GM23338 (cell line): ENCODE data around the gene SYNGR3. TPM values are rescaled to one million over a fixed set of nuclear protein-coding genes. Genes with fewer than 3 reads are reported as not detected.

Experiments
- polyA plus RNA-seq: library from polyadenylated mRNA; unstranded; fragments of >200 nt; fragmentation: Nextera tagmentation; extraction: Ambion mirVana; gene quantifications from 2 replicates; pipeline ENCODE4 v1.2.1, GENCODE V29; 2016
- small RNA-seq: library from RNA; depleted of rRNA; stranded (forward); fragments of <200 nt; gene quantifications from one replicate; pipeline ENCODE3, GENCODE V24; 2014; ENCODE audit warnings: low replicate concordance
- total RNA-seq: library from RNA; depleted of rRNA; stranded (reverse); fragments of >200 nt; shearing (Covaris generic); gene quantifications from 2 replicates; pipeline ENCODE4 v1.2.3, GENCODE V29; 2014; rRNA removed

Gene SYNGR3
- total and polyA plus RNA-seq, 2 experiments from 2014 or later = 45.4 to 77.7 TPM

Small RNAs within 50 kb of the gene (small RNA-seq; reads per million reads assigned to genes)
- gene AC005363.2 (not detected), gene RN7SL219P (not detected), gene SNORA10 (not detected), gene SNORA64 (not detected)

Other genes starting within 250 kb of the SYNGR3 start
Only the 30 nearest of the 32 such genes appear.
- gene NME3, start 218.4 kb upstream of the SYNGR3 start, total RNA-seq = 73.7 and 95.3 TPM in 2 replicates
- gene NME3, start 218.4 kb upstream of the SYNGR3 start, polyA plus RNA-seq = 130 and 153 TPM in 2 replicates
- 15.0 and 17.3 TPM in 2 replicates for gene EME2, start 217.2 kb upstream of the SYNGR3 start, total RNA-seq
- 4.1 TPM in 2 replicates for gene EME2, start 217.2 kb upstream of the SYNGR3 start, polyA plus RNA-seq
- gene MRPS34, start 216.8 kb upstream of the SYNGR3 start, total RNA-seq = 223 and 248 TPM in 2 replicates
- 370 and 391 TPM in 2 replicates for gene MRPS34, start 216.8 kb upstream of the SYNGR3 start, polyA plus RNA-seq
- 34.7 and 42.8 TPM in 2 replicates for gene SPSB3, start 207.4 kb upstream of the SYNGR3 start, total RNA-seq
- 27.1 and 33.9 TPM in 2 replicates for gene SPSB3, start 207.4 kb upstream of the SYNGR3 start, polyA plus RNA-seq
- gene NUBP2, start 207.0 kb upstream of the SYNGR3 start, total RNA-seq = 143 and 175 TPM in 2 replicates
- 79.0 and 79.4 TPM in 2 replicates for gene NUBP2, start 207.0 kb upstream of the SYNGR3 start, polyA plus RNA-seq
- gene IGFALS, start 196.3 kb upstream of the SYNGR3 start, total RNA-seq = not detected in 2 replicates
- 0.16 TPM in 1 of 2 replicates, not detected in the other for gene IGFALS, start 196.3 kb upstream of the SYNGR3 start, polyA plus RNA-seq
- 24.7 and 30.6 TPM in 2 replicates for gene HAGH, start 163.1 kb upstream of the SYNGR3 start, total RNA-seq
- 28.5 and 28.9 TPM in 2 replicates for gene HAGH, start 163.1 kb upstream of the SYNGR3 start, polyA plus RNA-seq
- 17.3 and 21.0 TPM in 2 replicates for gene FAHD1, start 162.8 kb upstream of the SYNGR3 start, total RNA-seq
- 23.9 and 24.2 TPM in 2 replicates for gene FAHD1, start 162.8 kb upstream of the SYNGR3 start, polyA plus RNA-seq
- 6.3 and 7.3 TPM in 2 replicates for gene MEIOB, start 117.8 kb upstream of the SYNGR3 start, total RNA-seq
- 7.7 and 8.7 TPM in 2 replicates for gene MEIOB, start 117.8 kb upstream of the SYNGR3 start, polyA plus RNA-seq
- gene HS3ST6, start 71.6 kb upstream of the SYNGR3 start, total RNA-seq = not detected in 2 replicates
- 0.17 and 0.21 TPM in 2 replicates for gene HS3ST6, start 71.6 kb upstream of the SYNGR3 start, polyA plus RNA-seq
- 23.9 and 31.3 TPM in 2 replicates for gene MSRB1, start 46.8 kb upstream of the SYNGR3 start, total RNA-seq
- gene MSRB1, start 46.8 kb upstream of the SYNGR3 start, polyA plus RNA-seq = 29.6 and 30.4 TPM in 2 replicates
- 0.31 and 0.59 TPM in 2 replicates for gene RPL3L, start 35.3 kb upstream of the SYNGR3 start, total RNA-seq
- gene RPL3L, start 35.3 kb upstream of the SYNGR3 start, polyA plus RNA-seq = 0.68 and 1.1 TPM in 2 replicates
- 244 and 280 TPM in 2 replicates for gene NDUFB10, start 30.4 kb upstream of the SYNGR3 start, total RNA-seq
- gene NDUFB10, start 30.4 kb upstream of the SYNGR3 start, polyA plus RNA-seq = 495 and 527 TPM in 2 replicates
- gene RPS2, start 25.1 kb upstream of the SYNGR3 start, total RNA-seq = 3,232 and 3,786 TPM in 2 replicates
- 3,992 and 4,335 TPM in 2 replicates for gene RPS2, start 25.1 kb upstream of the SYNGR3 start, polyA plus RNA-seq
- gene RNF151, start 23.1 kb upstream of the SYNGR3 start, total RNA-seq = not detected in 2 replicates
- gene RNF151, start 23.1 kb upstream of the SYNGR3 start, polyA plus RNA-seq = not detected in 2 replicates
- gene TBL3, start 17.9 kb upstream of the SYNGR3 start, total RNA-seq = 122 and 157 TPM in 2 replicates
- 67.0 and 68.8 TPM in 2 replicates for gene TBL3, start 17.9 kb upstream of the SYNGR3 start, polyA plus RNA-seq
- 1.2 and 2.0 TPM in 2 replicates for gene NOXO1, start 8.5 kb upstream of the SYNGR3 start, total RNA-seq
- gene NOXO1, start 8.5 kb upstream of the SYNGR3 start, polyA plus RNA-seq = 2.0 and 2.6 TPM in 2 replicates
- gene GFER, start 5.8 kb upstream of the SYNGR3 start, total RNA-seq = 40.1 and 53.2 TPM in 2 replicates
- gene GFER, start 5.8 kb upstream of the SYNGR3 start, polyA plus RNA-seq = 64.5 and 68.5 TPM in 2 replicates
- gene ZNF598, start 19.9 kb downstream of the SYNGR3 start, total RNA-seq = 31.7 and 48.6 TPM in 2 replicates
- gene ZNF598, start 19.9 kb downstream of the SYNGR3 start, polyA plus RNA-seq = 8.5 and 10.2 TPM in 2 replicates
- 1.9 and 4.5 TPM in 2 replicates for gene NPW, start 29.8 kb downstream of the SYNGR3 start, total RNA-seq
- 37.0 and 37.6 TPM in 2 replicates for gene NPW, start 29.8 kb downstream of the SYNGR3 start, polyA plus RNA-seq
- 15.4 and 16.5 TPM in 2 replicates for gene NHERF2, start 36.9 kb downstream of the SYNGR3 start, total RNA-seq
- 12.0 and 21.0 TPM in 2 replicates for gene NHERF2, start 36.9 kb downstream of the SYNGR3 start, polyA plus RNA-seq
- 84.6 and 97.1 TPM in 2 replicates for gene NTHL1, start 57.9 kb downstream of the SYNGR3 start, total RNA-seq
- 87.9 and 94.9 TPM in 2 replicates for gene NTHL1, start 57.9 kb downstream of the SYNGR3 start, polyA plus RNA-seq
- gene TSC2, start 58.0 kb downstream of the SYNGR3 start, total RNA-seq = 81.4 and 93.0 TPM in 2 replicates
- 36.3 and 40.5 TPM in 2 replicates for gene TSC2, start 58.0 kb downstream of the SYNGR3 start, polyA plus RNA-seq
- gene PKD1, start 145.9 kb downstream of the SYNGR3 start, total RNA-seq = 75.5 and 107 TPM in 2 replicates
- 18.5 and 21.1 TPM in 2 replicates for gene PKD1, start 145.9 kb downstream of the SYNGR3 start, polyA plus RNA-seq
- gene RAB26, start 158.7 kb downstream of the SYNGR3 start, total RNA-seq = 3.7 and 4.1 TPM in 2 replicates
- 8.7 and 11.6 TPM in 2 replicates for gene RAB26, start 158.7 kb downstream of the SYNGR3 start, polyA plus RNA-seq
- gene TRAF7, start 165.8 kb downstream of the SYNGR3 start, total RNA-seq = 133 and 143 TPM in 2 replicates
- 36.4 and 41.4 TPM in 2 replicates for gene TRAF7, start 165.8 kb downstream of the SYNGR3 start, polyA plus RNA-seq
- 2.4 and 6.2 TPM in 2 replicates for gene CASKIN1, start 206.6 kb downstream of the SYNGR3 start, total RNA-seq
- gene CASKIN1, start 206.6 kb downstream of the SYNGR3 start, polyA plus RNA-seq = 1.0 TPM in 2 replicates
- 98.1 and 138 TPM in 2 replicates for gene MLST8, start 215.5 kb downstream of the SYNGR3 start, total RNA-seq
- 55.3 and 58.8 TPM in 2 replicates for gene MLST8, start 215.5 kb downstream of the SYNGR3 start, polyA plus RNA-seq
- gene BRICD5, start 220.9 kb downstream of the SYNGR3 start, total RNA-seq = 3.8 and 5.3 TPM in 2 replicates
- gene BRICD5, start 220.9 kb downstream of the SYNGR3 start, polyA plus RNA-seq = 4.8 and 6.3 TPM in 2 replicates
- gene PGP, start 224.9 kb downstream of the SYNGR3 start, total RNA-seq = 59.3 and 80.3 TPM in 2 replicates
- 44.4 and 52.1 TPM in 2 replicates for gene PGP, start 224.9 kb downstream of the SYNGR3 start, polyA plus RNA-seq